Suprapubic skin (tissue), 3 donors: Measurements from ENCODE around the gene HDGFL2.

ENCODE experiments used
- POLR2A ChIP-seq, 2 donors: fragments of 450-650 bp; IDR thresholded peaks; one replicate each; pipeline ENCODE4 v1.6.1; 2017; ENCODE audit warnings: antibody characterized with exemption in 2 of 2, mild to moderate bottlenecking in 2 of 2, moderate library complexity in 2 of 2
- TF ChIP-seq, protein P1 (sequence below), 2 donors: fragments of 200-600 bp in 1 of 2; fragments of 450-650 bp in 1 of 2; sonication (generic) in 1 of 2; IDR thresholded peaks; one replicate each; pipeline ENCODE4 v1.5.1; 2016 to 2019; ENCODE audit warnings: antibody characterized with exemption in 2 of 2, mild to moderate bottlenecking in 1 of 2, moderate library complexity in 1 of 2

DNA sequence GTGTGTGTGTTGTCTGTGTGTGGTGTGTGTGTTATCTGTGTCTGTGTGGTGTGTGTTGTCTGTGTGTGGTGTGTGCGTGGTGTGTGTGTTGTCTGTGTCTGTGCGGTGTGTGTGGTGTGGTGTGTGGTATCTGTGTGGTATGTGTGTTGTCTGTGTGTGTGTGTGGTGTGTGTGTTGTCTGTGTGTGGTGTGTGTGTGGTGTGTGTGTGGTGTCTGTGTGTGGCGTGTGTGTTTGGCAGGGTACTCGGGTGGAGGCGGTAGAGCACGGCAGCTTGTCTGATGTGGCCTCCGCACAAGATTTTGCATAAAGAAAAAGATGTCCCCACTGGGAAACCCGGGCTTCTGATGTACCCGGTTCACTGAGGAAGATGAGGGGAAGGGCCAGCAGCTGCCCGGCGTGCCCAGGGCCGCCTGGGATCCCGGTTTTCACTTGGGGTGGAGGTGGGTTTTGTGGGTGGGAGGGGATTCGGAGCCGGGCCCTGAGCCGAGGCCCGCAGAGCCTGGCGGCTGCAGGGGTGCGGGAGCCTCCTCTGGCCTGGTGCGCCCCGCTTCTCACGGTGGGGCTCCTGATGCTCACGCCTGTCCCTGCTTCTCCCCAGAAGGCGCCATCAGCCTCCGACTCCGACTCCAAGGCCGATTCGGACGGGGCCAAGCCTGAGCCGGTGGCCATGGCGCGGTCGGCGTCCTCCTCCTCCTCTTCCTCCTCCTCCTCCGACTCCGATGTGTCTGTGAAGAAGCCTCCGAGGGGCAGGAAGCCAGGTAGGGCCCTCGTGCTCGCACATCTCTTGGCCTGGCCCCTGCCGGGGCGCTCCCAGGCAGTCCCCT, 21.2 kb downstream of the HDGFL2 start:
- no peak for TF ChIP-seq POLR2A (IDR thresholded peaks at IDR 0.05)
- TF ChIP-seq, protein P1, sequence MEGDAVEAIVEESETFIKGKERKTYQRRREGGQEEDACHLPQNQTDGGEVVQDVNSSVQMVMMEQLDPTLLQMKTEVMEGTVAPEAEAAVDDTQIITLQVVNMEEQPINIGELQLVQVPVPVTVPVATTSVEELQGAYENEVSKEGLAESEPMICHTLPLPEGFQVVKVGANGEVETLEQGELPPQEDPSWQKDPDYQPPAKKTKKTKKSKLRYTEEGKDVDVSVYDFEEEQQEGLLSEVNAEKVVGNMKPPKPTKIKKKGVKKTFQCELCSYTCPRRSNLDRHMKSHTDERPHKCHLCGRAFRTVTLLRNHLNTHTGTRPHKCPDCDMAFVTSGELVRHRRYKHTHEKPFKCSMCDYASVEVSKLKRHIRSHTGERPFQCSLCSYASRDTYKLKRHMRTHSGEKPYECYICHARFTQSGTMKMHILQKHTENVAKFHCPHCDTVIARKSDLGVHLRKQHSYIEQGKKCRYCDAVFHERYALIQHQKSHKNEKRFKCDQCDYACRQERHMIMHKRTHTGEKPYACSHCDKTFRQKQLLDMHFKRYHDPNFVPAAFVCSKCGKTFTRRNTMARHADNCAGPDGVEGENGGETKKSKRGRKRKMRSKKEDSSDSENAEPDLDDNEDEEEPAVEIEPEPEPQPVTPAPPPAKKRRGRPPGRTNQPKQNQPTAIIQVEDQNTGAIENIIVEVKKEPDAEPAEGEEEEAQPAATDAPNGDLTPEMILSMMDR (IDR thresholded peaks at IDR 0.05), result no peak
